ENCODE data around the gene CACNA1A. TPM values are rescaled to one million over a fixed set of nuclear protein-coding genes. Genes with fewer than 3 reads are reported as not detected.

CACNA1A gene
- total RNA-seq, 1 donor, result 1.4 TPM

DNA sequence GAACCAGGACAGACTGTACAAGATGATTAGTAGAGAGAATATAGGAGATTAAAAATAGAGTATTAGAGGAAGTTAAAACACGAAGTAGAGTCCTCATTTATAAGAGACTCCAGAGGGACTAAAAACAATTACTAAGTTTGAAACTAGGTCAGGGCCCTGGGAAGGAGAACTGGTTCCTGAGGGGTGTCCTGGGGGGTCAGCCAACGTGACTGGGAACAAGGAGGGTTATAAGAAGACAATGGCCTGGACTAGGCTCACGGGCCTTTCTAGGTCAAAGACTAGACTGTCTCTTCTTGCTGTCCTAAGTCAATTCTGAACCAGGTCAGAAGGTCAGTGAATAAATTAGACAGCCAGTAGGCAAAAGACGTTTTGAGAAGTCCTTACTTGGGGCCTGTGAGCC, 190.8 kb downstream of the CACNA1A start:
- Histone ChIP-seq H4K20me1 (ENCODE audit: insufficient read depth, low read length) (no peaks in the 10 kb centered on the region), H3K79me2 (ENCODE audit: insufficient read depth, low read length) (no peaks in the 10 kb centered on the region), H3K27me3 (ENCODE audit: insufficient read depth, low read length) (peaks cover 3% of the 10 kb centered on the region), H3K9me3 (ENCODE audit: low read depth, low read length) (no peaks in the 10 kb centered on the region), H3K4me3 (ENCODE audit: insufficient read depth, low read length) (no peak overlapping the region), H3K36me3 (ENCODE audit: insufficient read depth, low read length) (no peaks in the 10 kb centered on the region), H3K27ac (ENCODE audit: low read depth, low read length) (no peak overlapping the region), H2AFZ (ENCODE audit: low read length) (no peak overlapping the region), H3K4me1 (ENCODE audit: insufficient read depth, low read length) (no peaks in the 10 kb centered on the region), H3K4me2 (ENCODE audit: insufficient read depth, low read length) (no peak overlapping the region)
- DNase-seq (ENCODE audit: insufficient read length, low spot score, missing footprints), result no peak
- TF ChIP-seq, protein P1, sequence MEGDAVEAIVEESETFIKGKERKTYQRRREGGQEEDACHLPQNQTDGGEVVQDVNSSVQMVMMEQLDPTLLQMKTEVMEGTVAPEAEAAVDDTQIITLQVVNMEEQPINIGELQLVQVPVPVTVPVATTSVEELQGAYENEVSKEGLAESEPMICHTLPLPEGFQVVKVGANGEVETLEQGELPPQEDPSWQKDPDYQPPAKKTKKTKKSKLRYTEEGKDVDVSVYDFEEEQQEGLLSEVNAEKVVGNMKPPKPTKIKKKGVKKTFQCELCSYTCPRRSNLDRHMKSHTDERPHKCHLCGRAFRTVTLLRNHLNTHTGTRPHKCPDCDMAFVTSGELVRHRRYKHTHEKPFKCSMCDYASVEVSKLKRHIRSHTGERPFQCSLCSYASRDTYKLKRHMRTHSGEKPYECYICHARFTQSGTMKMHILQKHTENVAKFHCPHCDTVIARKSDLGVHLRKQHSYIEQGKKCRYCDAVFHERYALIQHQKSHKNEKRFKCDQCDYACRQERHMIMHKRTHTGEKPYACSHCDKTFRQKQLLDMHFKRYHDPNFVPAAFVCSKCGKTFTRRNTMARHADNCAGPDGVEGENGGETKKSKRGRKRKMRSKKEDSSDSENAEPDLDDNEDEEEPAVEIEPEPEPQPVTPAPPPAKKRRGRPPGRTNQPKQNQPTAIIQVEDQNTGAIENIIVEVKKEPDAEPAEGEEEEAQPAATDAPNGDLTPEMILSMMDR (IDR thresholded peaks at IDR 0.05; ENCODE audit: extremely low read depth, low read depth, low read length), result no peak

- H3K27me3 ChIP-seq (ENCODE audit: insufficient read depth, low read length), result peaks cover 3% of the 10 kb centered on the region
- H4K20me1 ChIP-seq (ENCODE audit: insufficient read depth, low read length), result no peaks in the 10 kb centered on the region
- DNase-seq (ENCODE audit: insufficient read length, low spot score, missing footprints), result no peak
- H3K4me1 ChIP-seq (ENCODE audit: insufficient read depth, low read length), result no peaks in the 10 kb centered on the region
- no peak overlapping the region for H3K27ac ChIP-seq (ENCODE audit: low read depth, low read length)
- H3K79me2 ChIP-seq (ENCODE audit: insufficient read depth, low read length), result no peaks in the 10 kb centered on the region
- H3K4me2 ChIP-seq (ENCODE audit: insufficient read depth, low read length), result no peak overlapping the region
- TF ChIP-seq, protein P1 (IDR thresholded peaks at IDR 0.05; ENCODE audit: extremely low read depth, low read depth, low read length), result no peak
- H2AFZ ChIP-seq (ENCODE audit: low read length), result no peak overlapping the region
- no peaks in the 10 kb centered on the region for H3K9me3 ChIP-seq (ENCODE audit: low read depth, low read length)
- H3K36me3 ChIP-seq (ENCODE audit: insufficient read depth, low read length), result no peaks in the 10 kb centered on the region
- no peak overlapping the region for H3K4me3 ChIP-seq (ENCODE audit: insufficient read depth, low read length)
Measured at GRCh38 chr19:13314761-13315160, 191.5 kb downstream of the CACNA1A start.

DNA sequence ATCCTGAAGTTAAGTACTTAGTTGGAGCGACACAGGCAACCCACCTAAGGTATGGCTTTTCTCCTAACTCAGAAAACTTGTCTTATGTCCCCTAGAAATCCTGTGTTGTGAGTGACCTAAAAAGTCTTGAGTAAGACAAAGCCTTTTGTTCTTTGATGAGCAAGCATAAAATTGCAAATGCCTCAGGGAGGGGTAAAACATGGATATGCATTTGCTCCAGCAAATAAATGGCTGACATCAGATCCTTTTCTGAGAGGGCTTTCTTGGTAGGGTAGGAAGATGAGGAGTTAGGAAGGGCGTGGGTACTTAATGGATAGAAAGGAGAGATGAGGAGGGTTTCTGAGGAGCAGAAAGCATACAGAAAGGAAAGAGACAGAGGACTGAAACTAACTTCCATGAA, 192.4 kb downstream of the CACNA1A start:
- Histone ChIP-seq H3K36me3 (ENCODE audit: insufficient read depth, low read length) (no peaks in the 10 kb centered on the region), H3K4me3 (ENCODE audit: insufficient read depth, low read length) (no peak overlapping the region), H3K9me3 (ENCODE audit: low read depth, low read length) (no peaks in the 10 kb centered on the region), H4K20me1 (ENCODE audit: insufficient read depth, low read length) (no peaks in the 10 kb centered on the region), H3K27me3 (ENCODE audit: insufficient read depth, low read length) (peaks cover 3% of the 10 kb centered on the region), H3K4me2 (ENCODE audit: insufficient read depth, low read length) (no peak overlapping the region), H3K4me1 (ENCODE audit: insufficient read depth, low read length) (no peaks in the 10 kb centered on the region), H3K79me2 (ENCODE audit: insufficient read depth, low read length) (no peaks in the 10 kb centered on the region), H2AFZ (ENCODE audit: low read length) (no peak overlapping the region), H3K27ac (ENCODE audit: low read depth, low read length) (no peak overlapping the region)
- no peak for DNase-seq (ENCODE audit: insufficient read length, low spot score, missing footprints)
- TF ChIP-seq, protein P1 (IDR thresholded peaks at IDR 0.05; ENCODE audit: extremely low read depth, low read depth, low read length), result no peak

DNA sequence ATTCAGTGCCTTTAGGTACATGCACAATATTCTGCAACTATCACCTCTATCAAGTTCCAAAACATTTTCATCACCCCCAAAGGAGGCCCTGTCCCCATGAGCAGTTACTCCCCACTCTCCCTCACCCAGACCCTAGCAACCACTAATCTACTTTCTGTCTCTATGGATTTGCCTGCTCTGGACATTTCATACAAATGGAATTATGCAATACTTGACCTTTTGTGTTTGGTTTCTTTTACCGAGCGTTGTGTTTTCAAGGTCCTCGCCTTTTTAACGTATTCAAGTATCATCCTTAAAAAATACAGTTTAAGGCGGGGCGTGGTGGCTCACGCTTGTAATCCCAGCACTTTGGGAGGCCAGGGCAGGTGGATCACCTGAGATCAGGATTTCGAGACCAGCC, 196.4 kb downstream of the CACNA1A start:
- Histone ChIP-seq H3K4me1 (ENCODE audit: insufficient read depth, low read length) (no peaks in the 10 kb centered on the region), H3K36me3 (ENCODE audit: insufficient read depth, low read length) (no peaks in the 10 kb centered on the region), H3K79me2 (ENCODE audit: insufficient read depth, low read length) (no peaks in the 10 kb centered on the region), H3K4me3 (ENCODE audit: insufficient read depth, low read length) (no peak overlapping the region), H3K27me3 (ENCODE audit: insufficient read depth, low read length) (no peaks in the 10 kb centered on the region), H3K4me2 (ENCODE audit: insufficient read depth, low read length) (no peak overlapping the region), H4K20me1 (ENCODE audit: insufficient read depth, low read length) (no peaks in the 10 kb centered on the region), H2AFZ (ENCODE audit: low read length) (no peak overlapping the region), H3K9me3 (ENCODE audit: low read depth, low read length) (no peaks in the 10 kb centered on the region), H3K27ac (ENCODE audit: low read depth, low read length) (no peak overlapping the region)
- no peak for DNase-seq (ENCODE audit: insufficient read length, low spot score, missing footprints)
- TF ChIP-seq, protein P1 (IDR thresholded peaks at IDR 0.05; ENCODE audit: extremely low read depth, low read depth, low read length), result no peak
